WTC11 (cell line): ENCODE measurements around the gene FUCA1. TPM values are rescaled to one million over a fixed set of nuclear protein-coding genes. Genes with fewer than 3 reads are reported as not detected.
"Not testable (repeated sequence)": the region's sequence is repeated elsewhere in the genome, so short reads cannot be mapped to it uniquely, and the experiment has no call there.

Experiments used
- ATAC-seq: fragments of 200-7000 bp; cut with Tn5 transposase; 2 replicates; pipeline ENCODE4 v1.10.0; 2021; ENCODE audit warnings: mild to moderate bottlenecking, moderate library complexity
- CTCF ChIA-PET: fragments of 300-600 bp; sonication (Branson Sonifier 250); formaldehyde crosslinking; loops from one replicate; lab custom pipeline; 2021; ENCODE audit warnings: antibody characterized with exemption; lab: Charles Lee
- POLR2A ChIA-PET: fragments of 350-600 bp; sonication (Branson Sonifier 250); formaldehyde crosslinking; loops from one replicate; lab custom pipeline; 2021; ENCODE audit warnings: antibody characterized with exemption; lab: Charles Lee
- DNase-seq: peaks from one replicate; pipeline ENCODE4 v3.0.0; 2021; ENCODE audit warnings: low spot score
- H3K27ac Mint-ChIP-seq: 2 replicates; pipeline ENCODE4 v1.8.0; 2021; ENCODE audit warnings: mixed read lengths
- H3K27me3 Mint-ChIP-seq: 2 replicates; pipeline ENCODE4 v1.8.0; 2021; ENCODE audit warnings: low read depth, mild to moderate bottlenecking, moderate library complexity, mixed read lengths
- H3K36me3 Mint-ChIP-seq: 2 replicates; pipeline ENCODE4 v1.8.0; 2021; ENCODE audit warnings: mixed read lengths
- H3K4me1 Mint-ChIP-seq: 2 replicates; pipeline ENCODE4 v1.8.0; 2022; ENCODE audit warnings: mixed read lengths
- H3K4me3 Mint-ChIP-seq: 2 replicates; pipeline ENCODE4 v1.8.0; 2021; ENCODE audit warnings: mild to moderate bottlenecking, moderate library complexity, mixed read lengths
- H3K9me3 Mint-ChIP-seq: 2 replicates; pipeline ENCODE4 v1.8.0; 2021; ENCODE audit warnings: mixed read lengths
- ELF4 ChIP-seq: sonication (generic); formaldehyde crosslinking; IDR thresholded peaks from 2 replicates; pipeline ENCODE4 v1.8.1; 2022; ENCODE audit warnings: low read depth, mild to moderate bottlenecking, moderate library complexity, missing genetic modification reagents
- EMX1 ChIP-seq: fragments of 250-450 bp; sonication (Bioruptor Pico); IDR thresholded peaks from 2 replicates; pipeline ENCODE4 v1.8.0; 2021; ENCODE audit warnings: mild to moderate bottlenecking
- IRF2 ChIP-seq: sonication (generic); formaldehyde crosslinking; IDR thresholded peaks from 2 replicates; pipeline ENCODE4 v1.8.0; 2022; ENCODE audit warnings: low read depth, missing genetic modification reagents, borderline replicate concordance
- JAZF1 ChIP-seq: fragments of 250-450 bp; sonication (Bioruptor Pico); IDR thresholded peaks from 2 replicates; pipeline ENCODE4 v1.9.0; 2021; ENCODE audit warnings: moderate library complexity, mild to moderate bottlenecking, inconsistent platforms
- JUN ChIP-seq: sonication (generic); formaldehyde crosslinking; IDR thresholded peaks from 2 replicates; pipeline ENCODE4 v1.8.0; 2023; ENCODE audit warnings: mild to moderate bottlenecking, missing genetic modification reagents
- MXD4 ChIP-seq: fragments of 250-450 bp; sonication (Bioruptor Pico); IDR thresholded peaks from 2 replicates; pipeline ENCODE4 v1.8.0; 2021; ENCODE audit warnings: mild to moderate bottlenecking, moderate library complexity, borderline replicate concordance
- NFYB ChIP-seq: sonication (generic); formaldehyde crosslinking; conservative IDR thresholded peaks from 2 replicates; pipeline ENCODE4 v1.8.0; 2022; ENCODE audit warnings: low read depth, missing genetic modification reagents
- NR3C1 ChIP-seq: sonication (generic); formaldehyde crosslinking; conservative IDR thresholded peaks from 2 replicates; pipeline ENCODE4 v1.8.1; 2023; ENCODE audit warnings: low read depth, mild to moderate bottlenecking, missing genetic modification reagents
- OVOL2 ChIP-seq: fragments of 250-450 bp; sonication (Bioruptor Pico); IDR thresholded peaks from 2 replicates; pipeline ENCODE4 v1.9.0; 2021; ENCODE audit warnings: mild to moderate bottlenecking, borderline replicate concordance
- RELA ChIP-seq: sonication (generic); formaldehyde crosslinking; IDR thresholded peaks from 2 replicates; pipeline ENCODE4 v1.8.1; 2022; ENCODE audit warnings: missing genetic modification reagents, mild to moderate bottlenecking, borderline replicate concordance
- TCF7 ChIP-seq: sonication (generic); formaldehyde crosslinking; IDR thresholded peaks from 2 replicates; pipeline ENCODE4 v1.8.0; 2022; ENCODE audit warnings: mild to moderate bottlenecking, low read depth, missing genetic modification reagents, moderate library complexity
- ZNF138 ChIP-seq: sonication (generic); formaldehyde crosslinking; conservative IDR thresholded peaks from 2 replicates; pipeline ENCODE4 v1.8.1; 2022; ENCODE audit warnings: mild to moderate bottlenecking, moderate library complexity, missing genetic modification reagents
- ZNF219 ChIP-seq: sonication (generic); formaldehyde crosslinking; IDR thresholded peaks from 2 replicates; pipeline ENCODE4 v1.8.0; 2023; ENCODE audit warnings: missing genetic modification reagents, mild to moderate bottlenecking, borderline replicate concordance
- ZNF317 ChIP-seq: sonication (generic); formaldehyde crosslinking; IDR thresholded peaks from 2 replicates; pipeline ENCODE4 v1.8.1; 2023; ENCODE audit warnings: low read depth, mild to moderate bottlenecking, moderate library complexity, missing genetic modification reagents, borderline replicate concordance
- ZNF416 ChIP-seq: fragments of 250-450 bp; sonication (Bioruptor Pico); IDR thresholded peaks from 2 replicates; pipeline ENCODE4 v1.9.0; 2021; ENCODE audit warnings: mild to moderate bottlenecking, inconsistent platforms
- ZNF423 ChIP-seq: fragments of 250-450 bp; sonication (Bioruptor Pico); IDR thresholded peaks from 2 replicates; pipeline ENCODE4 v2.1.2; 2022; ENCODE audit warnings: mild to moderate bottlenecking, moderate library complexity
- total RNA-seq: library from RNA; stranded (reverse); gene quantifications from 3 replicates; pipeline ENCODE4 v1.2.3, GENCODE V29; 2021
- TF ChIP-seq, protein P1 (sequence below): sonication (generic); formaldehyde crosslinking; IDR thresholded peaks from 2 replicates; pipeline ENCODE4 v1.8.1; 2022; ENCODE audit warnings: mild to moderate bottlenecking, moderate library complexity, missing genetic modification reagents
- TF ChIP-seq, protein P2 (sequence below): sonication (generic); formaldehyde crosslinking; IDR thresholded peaks from 2 replicates; pipeline ENCODE4 v1.8.1; 2022; ENCODE audit warnings: mild to moderate bottlenecking, missing genetic modification reagents, moderate library complexity, borderline replicate concordance
- TF ChIP-seq, protein P3 (sequence below): sonication (generic); formaldehyde crosslinking; IDR thresholded peaks from 2 replicates; pipeline ENCODE4 v1.8.1; 2023; ENCODE audit warnings: mild to moderate bottlenecking, moderate library complexity, missing genetic modification reagents
- TF ChIP-seq, protein P4 (sequence below): sonication (generic); formaldehyde crosslinking; IDR thresholded peaks from 2 replicates; pipeline ENCODE4 v1.8.1; 2023; ENCODE audit warnings: mild to moderate bottlenecking, missing genetic modification reagents, moderate library complexity

The FUCA1 gene
- total RNA-seq, 1 experiment from 2014 or later = 7.5 TPM

DNA sequence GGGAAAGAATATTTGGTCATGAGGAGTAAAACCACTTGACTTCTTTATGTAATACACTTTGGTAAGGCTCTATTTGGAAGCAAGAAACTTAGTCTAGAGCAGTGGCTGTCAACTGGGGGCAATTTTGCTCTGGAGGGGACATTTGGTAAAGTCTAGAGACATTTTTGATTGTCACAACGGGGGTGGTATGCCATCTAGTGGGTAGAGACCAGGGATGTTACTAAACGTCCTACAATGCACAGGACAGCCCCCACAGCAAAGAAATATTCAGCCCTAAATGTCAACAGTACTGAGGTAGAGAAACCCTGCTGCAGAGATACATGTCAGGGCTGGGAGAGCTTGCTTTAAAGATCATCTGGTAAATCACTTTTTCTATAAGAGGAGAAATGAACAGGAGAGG, 13.5 kb downstream of the FUCA1 start:
- peaks cover 8% of the 10 kb centered on the region for H3K9me3 Mint-ChIP-seq
- H3K4me3 Mint-ChIP-seq = no peak overlapping the region
- CTCF ChIA-PET = interaction anchor here (0.5 to 1.1 kb wide), 4 partner anchors 9 to 62 kb away, joined by 3 to 11 read pairs (median 4); no protein-coding TSS in a partner anchor
- no peaks in the 10 kb centered on the region for H3K4me1 Mint-ChIP-seq
- H3K36me3 Mint-ChIP-seq = peaks cover 13% of the 10 kb centered on the region
- TF ChIP-seq ELF4 (CRISPR knock-in tag) (no peak), IRF2 (CRISPR knock-in tag) (no peak), ZNF138 (CRISPR knock-in tag) (no peak), ZNF317 (CRISPR knock-in tag) (no peak), ZNF219 (CRISPR knock-in tag) (no peak), ZNF416 (no peak), TCF7 (CRISPR knock-in tag) (no peak), NR3C1 (CRISPR knock-in tag) (no peak), ZNF423 (CRISPR knock-in tag) (no peak), JUN (CRISPR knock-in tag) (no peak), RELA (CRISPR knock-in tag) (no peak), JAZF1 (CRISPR knock-in tag) (no peak), EMX1 (CRISPR knock-in tag) (no peak), OVOL2 (CRISPR knock-in tag) (no peak), NFYB (no peak), MXD4 (CRISPR knock-in tag) (no peak)
- TF ChIP-seq, protein P1, sequence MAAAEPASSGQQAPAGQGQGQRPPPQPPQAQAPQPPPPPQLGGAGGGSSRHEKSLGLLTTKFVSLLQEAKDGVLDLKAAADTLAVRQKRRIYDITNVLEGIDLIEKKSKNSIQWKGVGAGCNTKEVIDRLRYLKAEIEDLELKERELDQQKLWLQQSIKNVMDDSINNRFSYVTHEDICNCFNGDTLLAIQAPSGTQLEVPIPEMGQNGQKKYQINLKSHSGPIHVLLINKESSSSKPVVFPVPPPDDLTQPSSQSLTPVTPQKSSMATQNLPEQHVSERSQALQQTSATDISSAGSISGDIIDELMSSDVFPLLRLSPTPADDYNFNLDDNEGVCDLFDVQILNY (CRISPR knock-in tag) = no peak
- TF ChIP-seq, protein P2, sequence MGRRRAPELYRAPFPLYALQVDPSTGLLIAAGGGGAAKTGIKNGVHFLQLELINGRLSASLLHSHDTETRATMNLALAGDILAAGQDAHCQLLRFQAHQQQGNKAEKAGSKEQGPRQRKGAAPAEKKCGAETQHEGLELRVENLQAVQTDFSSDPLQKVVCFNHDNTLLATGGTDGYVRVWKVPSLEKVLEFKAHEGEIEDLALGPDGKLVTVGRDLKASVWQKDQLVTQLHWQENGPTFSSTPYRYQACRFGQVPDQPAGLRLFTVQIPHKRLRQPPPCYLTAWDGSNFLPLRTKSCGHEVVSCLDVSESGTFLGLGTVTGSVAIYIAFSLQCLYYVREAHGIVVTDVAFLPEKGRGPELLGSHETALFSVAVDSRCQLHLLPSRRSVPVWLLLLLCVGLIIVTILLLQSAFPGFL = no peak
- TF ChIP-seq, protein P3, sequence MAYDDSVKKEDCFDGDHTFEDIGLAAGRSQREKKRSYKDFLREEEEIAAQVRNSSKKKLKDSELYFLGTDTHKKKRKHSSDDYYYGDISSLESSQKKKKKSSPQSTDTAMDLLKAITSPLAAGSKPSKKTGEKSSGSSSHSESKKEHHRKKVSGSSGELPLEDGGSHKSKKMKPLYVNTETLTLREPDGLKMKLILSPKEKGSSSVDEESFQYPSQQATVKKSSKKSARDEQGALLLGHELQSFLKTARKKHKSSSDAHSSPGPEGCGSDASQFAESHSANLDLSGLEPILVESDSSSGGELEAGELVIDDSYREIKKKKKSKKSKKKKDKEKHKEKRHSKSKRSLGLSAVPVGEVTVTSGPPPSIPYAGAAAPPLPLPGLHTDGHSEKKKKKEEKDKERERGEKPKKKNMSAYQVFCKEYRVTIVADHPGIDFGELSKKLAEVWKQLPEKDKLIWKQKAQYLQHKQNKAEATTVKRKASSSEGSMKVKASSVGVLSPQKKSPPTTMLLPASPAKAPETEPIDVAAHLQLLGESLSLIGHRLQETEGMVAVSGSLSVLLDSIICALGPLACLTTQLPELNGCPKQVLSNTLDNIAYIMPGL (CRISPR knock-in tag) = no peak
- TF ChIP-seq, protein P4, sequence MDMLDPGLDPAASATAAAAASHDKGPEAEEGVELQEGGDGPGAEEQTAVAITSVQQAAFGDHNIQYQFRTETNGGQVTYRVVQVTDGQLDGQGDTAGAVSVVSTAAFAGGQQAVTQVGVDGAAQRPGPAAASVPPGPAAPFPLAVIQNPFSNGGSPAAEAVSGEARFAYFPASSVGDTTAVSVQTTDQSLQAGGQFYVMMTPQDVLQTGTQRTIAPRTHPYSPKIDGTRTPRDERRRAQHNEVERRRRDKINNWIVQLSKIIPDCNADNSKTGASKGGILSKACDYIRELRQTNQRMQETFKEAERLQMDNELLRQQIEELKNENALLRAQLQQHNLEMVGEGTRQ (CRISPR knock-in tag) = no peak
- TF ChIP-seq, all 79 proteins: peak for 0
- DNase-seq (no peak), ATAC-seq (no peak; the same call in 1 of the 2 replicates)
- Mint-ChIP-seq H3K27ac (no peak overlapping the region), H3K27me3 (no peaks in the 10 kb centered on the region; the same call in 1 of the 2 replicates)
- POLR2A ChIA-PET = no interaction called here

DNA sequence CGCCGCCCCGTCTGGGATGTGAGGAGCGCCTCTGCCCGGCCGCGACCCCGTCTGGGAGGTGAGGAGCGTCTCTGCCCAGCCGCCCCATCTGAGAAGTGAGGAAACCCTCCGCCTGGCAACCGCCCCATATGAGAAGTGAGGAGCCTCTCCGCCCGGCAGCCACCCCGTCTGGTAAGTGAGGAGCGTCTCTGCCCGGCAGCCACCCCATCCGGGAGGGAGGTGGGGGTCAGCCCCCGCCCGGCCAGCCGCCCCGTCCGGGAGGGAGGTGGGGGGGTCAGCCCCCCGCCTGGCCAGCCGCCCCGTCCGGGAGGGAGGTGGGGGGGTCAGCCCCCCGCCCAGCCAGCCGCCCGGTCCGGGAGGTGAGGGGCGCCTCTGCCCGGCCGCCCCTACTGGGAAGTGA, 15.0 kb downstream of the FUCA1 start:
- CTCF ChIA-PET, ATAC-seq, H3K27me3 Mint-ChIP-seq, H3K4me1 Mint-ChIP-seq, DNase-seq, POLR2A ChIA-PET, H3K4me3 Mint-ChIP-seq, H3K27ac Mint-ChIP-seq: not testable (repeated sequence)
- peaks cover 14% of the 10 kb centered on the region for H3K9me3 Mint-ChIP-seq
- peaks cover 17% of the 10 kb centered on the region for H3K36me3 Mint-ChIP-seq

DNA sequence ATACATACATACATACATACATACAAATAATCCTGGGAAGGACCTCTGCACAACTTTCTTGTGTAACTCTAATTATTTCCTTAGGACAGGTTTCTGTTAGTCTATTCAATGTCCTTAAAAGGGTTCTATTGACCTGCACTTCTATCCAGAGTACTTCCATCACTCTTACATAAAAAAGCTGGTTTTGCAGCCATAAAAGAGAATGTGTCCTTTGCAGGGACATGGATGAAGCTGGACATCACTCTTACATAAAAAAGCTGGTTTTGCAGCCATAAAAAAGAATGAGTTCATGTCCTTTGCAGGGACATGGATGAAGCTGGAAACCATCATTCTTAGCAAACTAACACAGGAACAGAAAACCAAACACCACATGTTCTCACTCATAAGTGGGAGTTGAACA, 16.7 kb downstream of the FUCA1 start:
- H3K4me3 Mint-ChIP-seq, DNase-seq, H3K4me1 Mint-ChIP-seq, ATAC-seq, H3K27ac Mint-ChIP-seq, CTCF ChIA-PET, POLR2A ChIA-PET, H3K27me3 Mint-ChIP-seq: not testable (repeated sequence)
- H3K36me3 Mint-ChIP-seq = peaks cover 30% of the 10 kb centered on the region
- H3K9me3 Mint-ChIP-seq = peaks cover 26% of the 10 kb centered on the region
